Vagina (tissue), 2 donors: ENCODE measurements around the gene DPYD.

Source experiments
- POLR2A ChIP-seq, 2 donors: fragments of 450-650 bp; IDR thresholded peaks; one replicate each; pipeline ENCODE4 v1.6.1; 2017; ENCODE audit warnings: antibody characterized with exemption in 2 of 2, mild to moderate bottlenecking in 2 of 2, moderate library complexity in 2 of 2
- POLR2AphosphoS5 ChIP-seq, 2 donors: sonication (generic); formaldehyde crosslinking; IDR thresholded peaks; one replicate each; pipeline ENCODE4 v1.9.0; 2017; ENCODE audit warnings: antibody characterized with exemption in 2 of 2, mild to moderate bottlenecking in 2 of 2, low read depth in 1 of 2; ENCODE audit not compliant: insufficient read depth in 1 of 2
- TF ChIP-seq, protein P1 (sequence below), 3 experiments: fragments of 450-650 bp in 2 of 3; fragments of 200-600 bp in 1 of 3; sonication (generic) in 1 of 3; IDR thresholded peaks; one replicate each; pipeline ENCODE4 v1.5.1; 2017 to 2019; ENCODE audit warnings: antibody characterized with exemption in 3 of 3, mild to moderate bottlenecking in 2 of 3, moderate library complexity in 2 of 3

- TF ChIP-seq, protein P1, sequence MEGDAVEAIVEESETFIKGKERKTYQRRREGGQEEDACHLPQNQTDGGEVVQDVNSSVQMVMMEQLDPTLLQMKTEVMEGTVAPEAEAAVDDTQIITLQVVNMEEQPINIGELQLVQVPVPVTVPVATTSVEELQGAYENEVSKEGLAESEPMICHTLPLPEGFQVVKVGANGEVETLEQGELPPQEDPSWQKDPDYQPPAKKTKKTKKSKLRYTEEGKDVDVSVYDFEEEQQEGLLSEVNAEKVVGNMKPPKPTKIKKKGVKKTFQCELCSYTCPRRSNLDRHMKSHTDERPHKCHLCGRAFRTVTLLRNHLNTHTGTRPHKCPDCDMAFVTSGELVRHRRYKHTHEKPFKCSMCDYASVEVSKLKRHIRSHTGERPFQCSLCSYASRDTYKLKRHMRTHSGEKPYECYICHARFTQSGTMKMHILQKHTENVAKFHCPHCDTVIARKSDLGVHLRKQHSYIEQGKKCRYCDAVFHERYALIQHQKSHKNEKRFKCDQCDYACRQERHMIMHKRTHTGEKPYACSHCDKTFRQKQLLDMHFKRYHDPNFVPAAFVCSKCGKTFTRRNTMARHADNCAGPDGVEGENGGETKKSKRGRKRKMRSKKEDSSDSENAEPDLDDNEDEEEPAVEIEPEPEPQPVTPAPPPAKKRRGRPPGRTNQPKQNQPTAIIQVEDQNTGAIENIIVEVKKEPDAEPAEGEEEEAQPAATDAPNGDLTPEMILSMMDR (IDR thresholded peaks at IDR 0.05) = no peak
- no peak for TF ChIP-seq POLR2A (IDR thresholded peaks at IDR 0.05)
- TF ChIP-seq POLR2AphosphoS5 (IDR thresholded peaks at IDR 0.05; ENCODE audit: insufficient read depth in 1 of 2, low read depth in 1 of 2) = no peak
Observed at GRCh38 chr1:97593192-97593591, 327.6 kb downstream of the DPYD start.
